GM19023 (cell line): ENCODE results near the gene COX4I2.
A peak's percentile ranks its signal among the peaks of the same experiment; 100 is the strongest.
"Not testable (repeated sequence)": the region's sequence is repeated elsewhere in the genome, so short reads cannot be mapped to it uniquely, and the experiment has no call there.

ENCODE experiments used
- ATAC-seq: cut with Tn5 transposase; IDR thresholded peaks from one replicate; pipeline ENCODE4 v1.9.1; 2021; ENCODE audit warnings: mild to moderate bottlenecking, moderate library complexity; ENCODE audit not compliant: unreplicated experiment

The COX4I2 gene

GRCh38 chr20:31637660-31638059 lies at the start of gene COX4I2:
COX4I2 (plus strand) TSS chr20:31637912; CDS start chr20:31639018, 1,106 bp downstream.
- ATAC-seq = no peak

- no peak for ATAC-seq
Observed at GRCh38 chr20:31590717-31591225, 46.9 kb upstream of the COX4I2 start.

GRCh38 chr20:31593221-31594001 lies 44.3 kb upstream of the COX4I2 start:
- ATAC-seq = no peak

GRCh38 chr20:31594002-31594557 lies 43.6 kb upstream of the COX4I2 start:
- ATAC-seq = no peak

GRCh38 chr20:31594558-31595379 lies 42.9 kb upstream of the COX4I2 start:
- no peak for ATAC-seq

GRCh38 chr20:31595380-31595653 lies 42.4 kb upstream of the COX4I2 start:
- no peak for ATAC-seq

GRCh38 chr20:31595654-31596411 lies 41.9 kb upstream of the COX4I2 start:
- no peak for ATAC-seq

- ATAC-seq = not testable (repeated sequence)
Observed at GRCh38 chr20:31596412-31596715, 41.3 kb upstream of the COX4I2 start.

- ATAC-seq = no peak
Observed at GRCh38 chr20:31596831-31597480, 40.8 kb upstream of the COX4I2 start.

GRCh38 chr20:31597481-31597855 lies 40.2 kb upstream of the COX4I2 start:
- no peak for ATAC-seq

GRCh38 chr20:31602431-31602778 lies 35.3 kb upstream of the COX4I2 start:
- no peak for ATAC-seq

- ATAC-seq = peak; percentile 52
Observed at GRCh38 chr20:31602779-31603441, 34.8 kb upstream of the COX4I2 start.

GRCh38 chr20:31603822-31604566 lies 33.7 kb upstream of the COX4I2 start:
- peak; percentile 45 for ATAC-seq

GRCh38 chr20:31604567-31605030 lies 33.1 kb upstream of the COX4I2 start:
- ATAC-seq = no peak

GRCh38 chr20:31605031-31605901 lies 32.4 kb upstream of the COX4I2 start, which contains the start of gene ID1:
ID1 (plus strand) TSS chr20:31605289; CDS start chr20:31605388, 99 bp downstream.
- peak; percentile 91 for ATAC-seq

- ATAC-seq = no peak
Observed at GRCh38 chr20:31605902-31606803, 31.6 kb upstream of the COX4I2 start.
